Measurements from ENCODE around the gene ABCA2.
"Not testable (repeated sequence)": the region's sequence is repeated elsewhere in the genome, so short reads cannot be mapped to it uniquely, and the experiment has no call there.

ABCA2 gene

DNA sequence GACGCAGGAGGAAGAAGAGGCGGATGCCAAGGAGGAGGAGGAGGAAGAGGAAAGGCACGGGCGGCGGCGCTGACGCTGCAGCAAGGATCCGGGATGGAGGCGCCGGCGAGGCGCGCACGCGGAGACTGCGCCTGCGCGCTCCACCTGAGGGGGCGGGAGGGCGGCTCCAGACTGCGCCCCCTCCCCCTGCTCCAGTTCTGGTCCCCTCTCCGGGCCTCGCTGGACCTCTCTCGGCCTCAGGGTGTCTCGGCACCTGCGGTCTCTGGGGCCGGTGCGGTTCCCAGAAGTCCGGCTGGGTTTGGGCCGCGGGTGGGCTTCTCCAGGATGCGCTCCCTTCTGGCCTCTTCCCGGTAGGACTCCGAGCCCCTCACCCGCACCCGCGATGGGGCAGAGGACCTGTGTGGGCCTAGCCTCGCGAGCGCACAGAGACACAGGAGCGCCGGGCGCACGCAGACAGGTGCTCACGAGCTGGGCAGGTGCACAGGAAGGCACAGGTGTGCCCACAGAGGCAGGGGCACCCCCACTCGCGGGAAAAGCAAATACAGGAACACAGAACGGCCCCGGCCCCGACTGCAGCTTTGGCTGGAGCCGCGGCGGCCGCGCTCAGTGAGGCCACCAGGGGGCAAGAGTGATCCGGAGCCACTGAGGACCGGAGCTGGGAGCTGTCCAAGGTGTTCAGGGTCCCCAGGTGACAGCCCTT, 18.2 kb upstream of the ABCA2 start, which contains the start of gene NPDC1:
Gene NPDC1 (minus strand): TSS at position 90 of the 700 bp plus-strand sequence. CDS start 188 bp downstream, outside the sequence.
- peak; percentile 92 for DNase-seq (ENCODE audit: low spot score)

DNA sequence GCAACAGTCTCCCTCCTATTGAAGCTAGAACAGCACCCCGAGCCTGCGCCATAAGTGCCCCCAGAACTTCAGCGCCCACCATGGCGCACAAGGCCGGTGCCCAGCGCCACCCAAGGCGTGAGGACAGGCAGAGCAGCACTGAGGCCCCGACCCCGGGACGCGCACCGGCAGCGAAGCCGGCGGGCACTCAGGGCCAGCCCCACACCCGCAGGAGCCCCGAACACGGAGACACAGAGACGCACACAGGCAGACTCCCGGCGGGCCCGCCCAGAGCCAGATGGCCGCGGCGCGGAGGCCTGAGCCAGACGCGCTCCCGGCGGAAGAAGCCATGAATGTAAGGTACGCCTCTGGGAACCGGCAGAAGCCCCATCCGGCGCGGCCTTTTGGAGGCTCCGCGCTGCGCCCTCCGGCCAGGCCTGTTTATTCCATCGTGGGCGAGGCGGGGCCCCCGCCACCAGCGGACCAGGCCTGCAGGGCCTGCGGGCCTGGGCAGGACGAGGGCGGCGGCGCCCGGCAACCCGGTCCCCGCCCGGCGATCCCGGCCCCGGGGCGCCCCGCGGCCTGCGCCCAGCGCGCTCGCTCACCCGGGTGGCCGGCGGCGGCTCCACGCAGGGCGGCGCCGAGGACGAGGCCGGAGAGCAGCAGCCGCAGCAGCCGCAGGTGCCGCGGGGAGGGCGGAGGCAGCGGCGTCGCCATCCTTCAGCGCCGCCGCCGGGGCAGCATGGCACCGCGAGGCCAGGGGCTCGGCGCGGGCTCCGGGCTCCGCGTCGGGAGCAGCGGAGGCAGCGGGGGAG, 17.5 kb upstream of the ABCA2 start:
- DNase-seq (ENCODE audit: low spot score): peak; percentile 77

DNA sequence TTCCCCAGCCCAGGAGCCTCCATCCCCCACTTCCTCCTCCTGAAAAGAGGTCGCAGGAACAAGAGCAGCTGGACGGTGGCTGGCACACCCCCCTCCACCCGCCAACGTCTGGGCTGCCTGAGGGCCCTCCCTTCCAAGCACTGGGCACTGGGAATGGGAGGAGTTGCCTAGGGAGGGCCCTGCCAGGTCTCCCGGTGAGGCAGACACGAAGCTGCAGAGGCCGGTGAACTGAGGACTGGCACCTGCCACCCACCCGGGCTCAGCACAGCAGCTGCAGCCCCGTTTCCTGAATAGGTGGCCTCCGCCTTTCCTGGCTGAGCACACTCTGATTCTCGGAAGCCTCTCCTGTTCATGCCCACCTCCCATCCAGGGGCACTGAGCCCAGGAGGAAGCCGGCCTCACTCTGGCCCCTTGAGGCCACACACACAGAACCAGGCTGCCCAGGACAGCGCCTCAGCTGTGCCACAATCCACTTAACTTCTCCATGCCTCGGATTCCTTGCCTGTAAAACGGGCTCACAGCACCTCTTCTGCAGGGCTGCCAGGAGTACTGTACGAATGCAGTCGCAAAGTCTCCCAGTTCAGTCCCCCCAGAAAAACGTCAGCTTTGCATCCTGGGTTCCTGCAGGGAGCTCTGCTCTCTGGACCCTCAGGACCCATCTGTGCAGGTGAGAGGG, 16.6 kb upstream of the ABCA2 start:
- DNase-seq (ENCODE audit: low spot score): no peak

DNA sequence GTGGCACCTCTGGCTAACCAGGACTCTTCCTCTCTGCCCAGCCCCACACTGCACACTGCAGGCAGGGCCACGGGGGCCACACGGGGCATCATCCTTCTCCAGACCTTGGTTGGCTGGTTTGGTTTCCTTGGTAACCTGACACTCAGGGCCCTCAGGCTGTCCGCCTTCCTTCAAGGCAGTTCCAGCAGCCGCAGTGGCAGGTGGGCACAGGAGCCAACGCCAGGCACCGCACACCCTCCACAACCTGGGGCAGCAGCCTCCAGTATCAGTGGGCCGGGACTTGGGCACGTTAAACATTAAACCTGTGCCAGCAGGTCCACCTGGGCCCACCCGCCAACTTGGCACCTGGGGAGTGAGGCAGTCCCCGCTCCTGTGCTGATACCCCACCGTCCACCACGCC, 16.0 kb upstream of the ABCA2 start:
- DNase-seq (ENCODE audit: low spot score): no peak

DNA sequence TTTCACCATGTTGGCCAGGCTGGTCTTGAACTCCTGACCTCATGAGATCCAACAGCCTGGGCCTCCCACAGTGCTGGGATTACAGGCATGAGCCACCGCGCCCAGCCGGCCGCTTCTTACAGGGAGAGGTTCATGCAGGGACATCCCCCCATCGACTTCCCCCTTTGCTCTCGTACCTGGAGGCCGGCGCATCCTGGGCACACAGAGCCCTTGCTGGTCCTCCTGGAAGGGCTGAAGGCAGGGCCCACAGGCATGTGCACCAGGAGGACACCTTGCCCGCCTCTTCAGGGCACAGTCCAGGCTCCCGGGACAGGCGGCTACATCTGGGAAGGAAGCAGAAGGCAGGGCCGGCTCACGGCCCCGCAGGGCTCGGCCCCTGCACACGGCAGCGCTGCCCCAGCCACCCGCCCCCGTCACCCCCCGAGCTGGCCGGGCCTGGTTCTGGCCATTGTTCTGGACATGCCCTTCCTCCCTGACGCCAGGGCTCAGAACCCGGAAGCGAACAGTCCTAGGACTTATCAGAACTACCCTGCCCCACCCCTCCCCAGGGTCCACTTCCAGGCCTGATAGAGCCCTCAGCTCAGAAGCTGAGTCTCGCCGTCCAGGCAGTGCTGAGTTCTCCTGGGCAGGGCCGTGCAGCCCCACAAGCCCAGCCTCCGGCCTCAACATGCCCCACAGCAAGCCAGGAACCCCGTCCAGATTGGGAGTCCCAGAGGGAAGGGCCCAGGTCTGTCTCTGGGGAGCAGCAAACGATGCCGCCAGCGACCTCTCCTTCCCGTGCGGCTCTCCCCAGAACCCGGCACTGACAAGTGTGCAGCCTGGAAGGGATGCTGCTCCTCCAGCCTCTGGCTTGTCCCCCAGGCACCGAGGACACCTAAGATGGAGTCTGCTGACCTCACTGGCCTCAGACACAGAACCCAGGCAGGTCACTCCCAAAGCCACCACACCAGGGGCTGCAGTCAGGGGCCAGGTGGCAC, 15.0 kb upstream of the ABCA2 start:
- DNase-seq (ENCODE audit: low spot score): no peak

DNA sequence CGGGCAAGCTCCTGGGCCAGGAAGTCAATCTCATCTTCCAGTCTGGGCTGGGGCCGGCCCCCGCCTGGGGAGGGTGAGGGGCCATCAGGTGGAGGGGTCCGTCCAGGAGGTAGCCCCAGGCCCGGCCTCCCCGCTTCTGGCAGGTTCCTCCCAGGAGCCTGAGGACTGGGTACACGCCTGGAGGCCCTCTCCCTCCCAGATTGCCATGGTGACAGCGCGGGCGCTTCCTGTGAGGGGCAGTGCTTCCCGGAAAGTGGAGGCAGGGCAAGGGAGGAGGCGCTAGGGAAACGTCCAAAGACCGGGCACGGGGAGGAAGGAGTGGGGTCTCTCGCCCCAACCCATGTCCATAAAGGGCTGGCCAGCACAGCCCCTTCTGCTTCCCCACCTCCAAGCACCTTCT, 13.1 kb upstream of the ABCA2 start:
- no peak for DNase-seq (ENCODE audit: low spot score)

DNA sequence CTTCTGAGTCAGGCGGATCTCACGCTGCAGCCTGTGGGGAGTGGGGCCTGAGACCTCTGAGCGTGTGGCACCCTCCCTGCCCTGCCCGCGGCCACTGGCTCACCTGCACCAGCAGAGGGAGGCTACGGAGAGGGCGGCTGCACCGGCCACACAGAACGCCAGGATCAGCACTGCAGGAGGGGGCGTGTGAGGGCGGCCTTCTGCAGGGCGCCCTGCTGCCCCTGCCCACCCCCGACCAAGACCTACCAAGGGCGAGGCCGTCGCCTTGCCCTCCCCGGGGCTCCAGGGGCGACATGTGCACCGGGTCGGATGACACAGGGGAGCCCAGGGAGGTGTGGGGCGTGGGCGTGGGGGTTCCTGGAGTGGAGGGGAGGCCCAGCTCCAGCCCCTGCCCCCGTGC, 12.5 kb upstream of the ABCA2 start:
- no peak for DNase-seq (ENCODE audit: low spot score)

DNA sequence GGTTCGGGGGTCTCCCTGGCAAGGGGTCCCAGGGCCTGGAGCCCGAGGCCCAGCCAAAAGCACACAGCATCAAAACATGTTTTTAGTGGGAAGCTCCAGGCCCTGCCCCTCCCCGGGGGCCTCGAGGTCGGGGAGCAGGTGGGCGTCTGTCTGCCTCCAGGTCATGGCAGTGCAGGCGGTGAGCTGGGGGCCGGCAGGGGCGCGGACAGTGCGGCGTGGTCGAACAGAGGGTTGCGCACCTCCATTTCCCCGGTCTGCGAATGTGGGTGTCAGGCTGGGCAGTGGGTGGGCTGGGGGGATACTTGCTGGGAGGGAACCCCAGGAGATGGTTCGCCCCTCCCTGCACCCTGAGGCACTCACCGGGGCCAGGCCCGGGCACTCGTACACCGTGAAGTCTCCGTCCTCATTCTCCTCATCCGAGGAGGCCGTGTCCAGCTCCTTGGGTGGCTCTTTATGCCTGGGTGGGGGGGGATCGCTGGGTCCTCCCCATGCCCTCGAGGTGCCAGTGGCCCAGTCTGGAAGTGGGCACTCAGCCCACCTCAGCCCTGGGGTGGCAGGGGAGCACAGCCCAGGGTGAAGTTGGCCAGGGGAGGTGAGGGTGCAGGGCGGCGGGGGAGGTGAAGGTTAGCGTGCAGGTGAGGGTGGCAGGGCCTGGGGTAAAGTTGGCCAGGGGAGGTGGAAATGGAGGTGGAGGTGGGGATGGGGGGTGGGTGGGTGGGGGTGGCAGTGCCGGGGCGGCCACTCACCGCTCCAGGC, 11.8 kb upstream of the ABCA2 start:
- DNase-seq (ENCODE audit: low spot score): no peak

DNA sequence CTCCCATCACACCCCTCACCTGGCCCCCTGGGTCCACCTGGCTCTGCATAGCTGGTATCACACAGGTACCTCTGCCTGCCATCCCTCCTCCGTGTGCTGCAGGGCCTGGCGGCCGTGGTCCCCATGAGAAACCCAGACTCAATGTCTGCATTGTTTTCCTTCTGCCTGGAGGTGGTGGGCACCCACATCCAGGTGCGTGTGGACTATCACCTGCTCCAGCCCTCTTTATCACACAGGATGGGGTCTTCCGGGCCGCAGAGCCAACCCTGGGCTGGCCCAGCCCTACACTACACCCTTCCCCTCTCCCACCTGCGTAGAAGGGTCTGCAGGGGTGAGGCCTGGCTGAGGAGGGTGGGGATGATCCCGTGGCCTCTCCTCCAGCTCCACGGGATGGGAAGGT, 10.9 kb upstream of the ABCA2 start:
- DNase-seq (ENCODE audit: low spot score): no peak

DNA sequence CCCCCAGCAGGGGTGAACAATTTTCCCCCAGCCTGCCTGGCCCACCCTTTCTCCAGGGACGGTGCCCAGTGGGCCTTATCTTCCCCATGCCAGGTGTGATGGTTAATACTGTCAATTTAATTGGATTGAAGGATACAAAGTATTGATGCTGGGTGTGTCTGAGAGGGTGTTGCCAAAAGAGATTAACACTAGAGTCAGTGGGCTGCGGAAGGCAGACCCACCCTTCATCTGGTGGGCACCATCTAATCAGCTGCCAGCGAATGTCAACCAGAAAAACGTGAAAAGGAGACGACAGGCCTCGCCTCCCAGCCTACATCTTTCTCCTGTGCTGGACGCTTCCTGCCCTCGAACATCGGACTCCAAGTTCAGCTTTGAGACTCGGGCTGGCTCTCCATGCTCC, 9.4 kb upstream of the ABCA2 start:
- no peak for DNase-seq (ENCODE audit: low spot score)

DNA sequence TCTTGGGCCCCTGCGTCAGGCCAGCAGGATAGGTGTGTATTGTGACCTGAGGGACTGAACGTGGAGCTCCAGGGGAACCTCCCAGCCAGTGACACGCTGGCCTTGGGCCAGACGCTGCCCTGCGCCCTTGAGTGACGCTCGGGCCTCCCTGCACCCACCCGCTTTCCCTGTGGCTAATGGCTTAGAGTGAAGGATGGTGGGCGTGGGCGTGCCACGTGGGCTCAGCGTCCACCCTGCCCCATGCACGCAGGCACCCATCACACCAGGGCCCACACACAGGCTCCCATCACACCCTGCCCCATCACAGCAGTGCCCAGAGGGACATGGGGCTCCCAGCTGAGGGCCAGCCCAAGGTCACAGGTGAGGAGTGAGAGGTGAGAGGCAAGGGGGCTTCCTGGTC, 9.0 kb upstream of the ABCA2 start:
- no peak for DNase-seq (ENCODE audit: low spot score)

DNA sequence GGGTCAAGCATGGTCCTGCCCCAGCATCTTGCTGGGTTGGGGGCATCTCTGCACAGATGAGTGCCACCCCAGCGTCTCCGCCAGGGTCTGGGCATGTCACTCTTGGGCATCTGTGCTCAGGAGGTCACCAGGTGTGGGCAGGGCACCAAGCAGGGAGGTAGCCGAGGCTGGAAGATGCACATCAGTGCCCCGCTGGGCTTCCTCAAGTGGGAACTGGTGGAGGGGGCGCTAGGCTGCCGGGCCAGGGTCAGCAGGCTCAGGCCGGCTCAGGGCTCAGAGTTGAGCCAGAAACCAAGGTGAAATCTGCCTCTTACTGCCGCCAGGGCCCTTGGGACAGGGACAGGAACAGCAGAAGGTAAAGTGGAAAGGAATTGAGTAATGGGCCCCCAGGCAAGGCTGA, 7.9 kb upstream of the ABCA2 start:
- no peak for DNase-seq (ENCODE audit: low spot score)

DNA sequence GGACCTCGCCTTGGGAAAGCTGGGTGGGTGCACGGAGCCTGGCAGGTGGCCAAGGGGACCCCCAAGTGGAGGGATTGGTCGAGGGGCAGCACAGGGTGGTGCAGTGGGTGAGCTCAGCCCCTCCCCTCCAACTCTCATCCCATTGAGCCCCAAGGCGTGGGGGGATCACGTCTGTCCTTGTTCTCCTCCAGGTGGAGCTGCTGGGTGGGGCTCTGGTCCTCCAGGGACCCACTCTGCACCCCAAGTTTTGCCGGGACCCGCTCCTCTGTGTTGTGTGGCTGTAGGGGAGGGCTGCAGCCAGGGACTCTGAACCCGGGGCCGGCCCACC, 7.4 kb upstream of the ABCA2 start:
- no peak for DNase-seq (ENCODE audit: low spot score)

DNA sequence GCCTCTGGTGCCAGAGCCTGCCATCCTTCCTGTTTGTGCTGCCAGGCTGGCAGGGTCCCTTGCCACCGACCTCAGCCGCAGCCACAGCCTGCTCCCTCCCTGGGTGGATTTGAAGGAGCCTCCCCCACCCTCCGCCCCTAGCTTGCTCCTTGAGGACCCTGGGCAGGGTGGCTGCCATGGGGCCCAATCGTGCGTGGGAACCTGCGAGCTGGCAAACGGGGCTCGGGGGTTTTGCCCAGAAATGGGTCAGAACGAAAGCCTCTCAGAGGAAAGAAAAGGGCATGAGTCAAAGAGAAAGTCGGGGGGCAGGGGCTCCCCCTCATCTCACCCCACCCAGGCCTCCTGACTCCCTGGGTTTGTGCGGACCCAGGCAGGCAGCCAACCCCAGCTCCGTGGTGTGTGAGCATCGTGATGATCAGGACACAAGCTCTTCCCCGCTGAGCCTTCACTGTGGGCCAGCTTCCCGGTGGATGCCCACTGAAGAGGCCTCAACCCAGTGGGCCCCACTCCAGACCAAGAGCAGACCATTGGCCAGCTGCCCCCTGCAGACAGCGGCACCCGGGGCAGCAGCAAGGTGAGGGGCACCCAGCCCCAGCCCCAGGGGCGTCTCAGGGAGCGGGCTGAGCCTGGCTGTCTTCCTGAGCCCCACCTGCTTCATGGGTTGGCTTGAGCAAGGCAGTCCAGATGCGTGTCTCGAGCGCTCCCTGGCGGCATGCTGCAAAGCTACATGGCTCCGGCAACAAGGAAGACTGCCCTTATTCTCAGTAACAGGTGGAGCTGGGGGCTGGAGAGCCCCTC, 6.9 kb upstream of the ABCA2 start:
- peak; percentile 90 for DNase-seq (ENCODE audit: low spot score)

DNA sequence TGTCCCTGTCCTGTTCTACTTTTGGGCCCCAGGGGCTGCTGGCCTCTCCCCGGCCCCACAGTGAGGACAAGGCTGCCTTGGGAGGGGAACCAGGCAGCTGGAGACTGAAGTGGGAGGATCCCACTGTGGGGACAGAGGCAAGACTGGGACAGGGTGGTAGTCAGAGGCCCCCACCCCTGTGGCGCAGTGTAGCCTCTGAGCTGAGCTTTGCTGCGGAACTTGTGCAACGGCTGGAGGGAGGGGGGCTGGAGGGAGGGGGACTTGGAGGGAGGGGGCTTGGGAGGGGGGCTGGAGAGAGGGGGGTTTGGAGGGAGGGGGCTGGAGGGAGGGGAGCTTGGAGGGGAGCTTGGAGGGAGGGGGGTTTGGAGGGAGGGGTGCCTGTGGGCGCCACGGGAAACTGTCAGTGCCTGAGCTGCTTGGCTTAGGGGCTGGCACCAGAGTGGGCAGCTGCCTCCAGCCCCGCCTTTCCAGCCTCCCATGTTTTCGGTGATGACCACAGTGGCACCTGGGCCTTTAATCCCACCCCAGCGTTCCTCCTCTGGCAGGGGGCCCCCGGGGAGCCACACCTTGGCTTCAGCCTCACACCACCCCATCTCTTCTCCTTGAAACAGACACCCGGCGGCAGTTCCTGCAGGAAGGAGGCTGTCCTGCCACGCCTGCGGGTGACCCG, 6.1 kb upstream of the ABCA2 start:
- no peak for DNase-seq (ENCODE audit: low spot score)

DNA sequence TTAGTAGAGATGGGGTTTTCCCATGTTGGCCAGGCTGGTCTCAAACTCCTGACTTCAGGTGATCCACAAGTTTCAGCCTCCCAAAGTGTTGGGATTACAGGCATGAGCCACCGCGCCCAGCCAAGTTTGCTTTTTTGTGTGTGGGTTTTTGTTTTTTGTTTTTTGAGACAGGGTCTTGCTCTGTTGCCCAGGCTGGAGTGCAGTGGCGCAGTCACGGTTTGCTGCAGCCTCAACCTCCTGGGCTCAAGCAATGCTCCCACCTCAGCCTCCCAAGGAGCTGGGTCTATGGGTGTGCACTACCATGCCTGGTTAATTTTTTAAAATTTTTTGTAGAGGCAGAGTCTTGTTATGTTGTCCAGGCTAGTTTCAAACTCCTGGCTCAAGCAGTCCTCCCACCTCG, 5.4 kb upstream of the ABCA2 start:
- not testable (repeated sequence) for DNase-seq (ENCODE audit: low spot score)

DNA sequence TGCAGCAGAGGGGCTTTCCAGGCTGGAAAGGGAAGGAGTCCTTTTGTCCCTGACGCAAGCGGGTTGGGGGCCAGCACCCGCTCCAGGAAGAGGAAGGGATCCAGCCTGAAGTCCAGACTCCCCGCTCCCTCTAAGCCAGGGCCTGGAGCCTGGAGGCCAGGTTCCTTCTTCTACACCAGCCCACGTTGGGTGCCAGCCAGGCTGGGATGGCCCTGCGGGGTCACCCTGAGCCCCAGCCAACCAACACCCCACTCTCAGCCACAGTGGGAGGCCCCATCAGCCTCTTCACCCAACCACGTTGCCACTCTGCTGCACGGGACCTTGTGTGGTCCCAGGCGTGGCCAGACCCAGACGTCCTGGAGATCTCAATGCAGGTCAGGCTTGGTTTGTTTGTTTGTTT, 4.8 kb upstream of the ABCA2 start:
- no peak for DNase-seq (ENCODE audit: low spot score)

DNA sequence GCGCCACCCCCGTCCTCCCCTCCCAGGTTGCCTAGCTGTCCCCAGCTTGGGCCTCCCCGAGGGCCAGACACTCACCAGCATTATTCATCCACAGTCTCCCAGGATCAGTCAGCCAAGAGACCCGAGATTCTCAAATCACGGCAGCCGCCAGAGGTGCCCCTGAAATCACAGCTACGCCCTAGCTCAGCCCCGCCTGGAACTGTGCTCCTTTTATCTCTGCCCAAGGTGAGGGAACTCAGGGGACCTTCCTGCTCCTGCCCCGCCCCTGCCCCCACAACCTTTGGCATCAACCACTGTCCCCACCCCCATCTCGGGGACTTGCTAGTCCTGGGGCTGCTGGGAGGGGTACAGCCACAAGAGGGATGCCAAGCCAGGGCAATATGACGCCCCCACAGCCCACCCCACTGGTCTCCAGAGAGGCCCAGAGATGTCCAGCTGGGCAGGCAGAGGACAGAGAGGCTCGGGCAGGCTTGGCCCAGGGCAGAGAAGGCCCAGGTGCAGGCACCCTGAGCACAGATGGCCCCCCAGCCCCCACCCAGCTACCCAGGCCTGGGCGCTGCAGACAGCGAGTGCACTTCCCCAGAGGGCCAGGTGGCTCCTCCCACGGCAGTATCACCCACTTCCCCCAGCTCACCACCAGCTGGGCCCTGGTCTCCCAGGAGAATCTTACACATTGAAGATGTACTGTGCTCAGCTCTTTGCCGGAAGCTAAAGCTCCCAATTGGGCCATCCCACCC, 4.0 kb upstream of the ABCA2 start, which contains the start of gene FUT7:
Gene FUT7 (minus strand): TSS at position 185 of the 737 bp plus-strand sequence. CDS start 97 bp downstream, at position 88.
- DNase-seq (ENCODE audit: low spot score): no peak
